GM23248 (cell line): ENCODE measurements around the gene CASK.

Experiments used
- EZH2 ChIP-seq: fragments of 200-600 bp; sonication (generic); IDR thresholded peaks from 2 replicates; pipeline ENCODE4 v1.6.1; 2018; ENCODE audit warnings: antibody characterized with exemption, mild to moderate bottlenecking; ENCODE audit not compliant: insufficient read depth, poor library complexity, severe bottlenecking
- EZH2phosphoT487 ChIP-seq: fragments of 200-600 bp; sonication (generic); IDR thresholded peaks from 2 replicates; pipeline ENCODE4 v1.6.1; 2018; ENCODE audit warnings: antibody characterized with exemption, moderate library complexity, mild to moderate bottlenecking, low read depth; ENCODE audit not compliant: insufficient read depth

- TF ChIP-seq EZH2 (no peak), EZH2phosphoT487 (no peak)
Measured at GRCh38 chrX:41526271-41526670, 397.1 kb downstream of the CASK start.
